ENCODE results near the gene HCK.

DNA sequence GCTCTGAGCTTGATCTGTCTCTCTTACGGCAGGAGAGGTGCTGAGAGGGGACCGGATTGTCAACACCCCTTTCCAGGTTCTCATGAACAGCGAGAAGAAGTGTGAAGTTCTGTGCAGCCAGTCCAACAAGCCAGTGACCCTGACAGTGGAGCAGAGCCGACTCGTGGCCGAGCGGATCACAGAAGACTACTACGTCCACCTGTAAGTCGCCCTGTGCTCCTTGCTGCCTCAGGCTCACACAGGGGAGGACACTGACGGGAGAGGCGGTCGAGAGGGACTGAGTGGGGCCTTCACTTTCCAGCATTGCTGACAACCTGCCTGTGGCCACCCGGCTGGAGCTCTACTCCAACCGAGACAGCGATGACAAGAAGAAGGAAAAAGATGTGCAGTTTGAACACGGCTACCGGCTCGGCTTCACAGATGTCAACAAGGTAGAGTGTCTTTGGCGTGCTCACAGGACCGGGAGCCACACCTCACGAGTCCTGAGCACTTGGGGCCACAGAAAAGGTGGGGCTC, 89.5 kb downstream of the HCK start:
- TF ChIP-seq JUN (IDR thresholded peaks at IDR 0.05) (no peak), SMC3 (IDR thresholded peaks at IDR 0.05) (no peak), NR3C1 (IDR thresholded peaks at IDR 0.05) (no peak), HDAC2 (IDR thresholded peaks at IDR 0.05) (no peak), NFE2L2 (conservative IDR thresholded peaks at IDR 0.05; ENCODE audit: low read length) (no peak), EP300 (IDR thresholded peaks at IDR 0.05) (no peak), CEBPB (IDR thresholded peaks at IDR 0.05) (no peak), CBX8 (IDR thresholded peaks at IDR 0.05) (no peak), RAD21 (conservative IDR thresholded peaks at IDR 0.05 in 1 of 2, IDR thresholded peaks at IDR 0.05 in 1 of 2) (no peak), CHD2 (IDR thresholded peaks at IDR 0.05; ENCODE audit: low read length, partially characterized antibody) (no peak)
- TF ChIP-seq, protein P1, sequence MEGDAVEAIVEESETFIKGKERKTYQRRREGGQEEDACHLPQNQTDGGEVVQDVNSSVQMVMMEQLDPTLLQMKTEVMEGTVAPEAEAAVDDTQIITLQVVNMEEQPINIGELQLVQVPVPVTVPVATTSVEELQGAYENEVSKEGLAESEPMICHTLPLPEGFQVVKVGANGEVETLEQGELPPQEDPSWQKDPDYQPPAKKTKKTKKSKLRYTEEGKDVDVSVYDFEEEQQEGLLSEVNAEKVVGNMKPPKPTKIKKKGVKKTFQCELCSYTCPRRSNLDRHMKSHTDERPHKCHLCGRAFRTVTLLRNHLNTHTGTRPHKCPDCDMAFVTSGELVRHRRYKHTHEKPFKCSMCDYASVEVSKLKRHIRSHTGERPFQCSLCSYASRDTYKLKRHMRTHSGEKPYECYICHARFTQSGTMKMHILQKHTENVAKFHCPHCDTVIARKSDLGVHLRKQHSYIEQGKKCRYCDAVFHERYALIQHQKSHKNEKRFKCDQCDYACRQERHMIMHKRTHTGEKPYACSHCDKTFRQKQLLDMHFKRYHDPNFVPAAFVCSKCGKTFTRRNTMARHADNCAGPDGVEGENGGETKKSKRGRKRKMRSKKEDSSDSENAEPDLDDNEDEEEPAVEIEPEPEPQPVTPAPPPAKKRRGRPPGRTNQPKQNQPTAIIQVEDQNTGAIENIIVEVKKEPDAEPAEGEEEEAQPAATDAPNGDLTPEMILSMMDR (IDR thresholded peaks at IDR 0.05) = no peak
- TF ChIP-seq, protein P2, sequence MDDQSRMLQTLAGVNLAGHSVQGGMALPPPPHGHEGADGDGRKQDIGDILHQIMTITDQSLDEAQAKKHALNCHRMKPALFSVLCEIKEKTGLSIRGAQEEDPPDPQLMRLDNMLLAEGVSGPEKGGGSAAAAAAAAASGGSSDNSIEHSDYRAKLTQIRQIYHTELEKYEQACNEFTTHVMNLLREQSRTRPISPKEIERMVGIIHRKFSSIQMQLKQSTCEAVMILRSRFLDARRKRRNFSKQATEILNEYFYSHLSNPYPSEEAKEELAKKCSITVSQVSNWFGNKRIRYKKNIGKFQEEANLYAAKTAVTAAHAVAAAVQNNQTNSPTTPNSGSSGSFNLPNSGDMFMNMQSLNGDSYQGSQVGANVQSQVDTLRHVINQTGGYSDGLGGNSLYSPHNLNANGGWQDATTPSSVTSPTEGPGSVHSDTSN (IDR thresholded peaks at IDR 0.05) = no peak
- TF ChIP-seq, protein P3, sequence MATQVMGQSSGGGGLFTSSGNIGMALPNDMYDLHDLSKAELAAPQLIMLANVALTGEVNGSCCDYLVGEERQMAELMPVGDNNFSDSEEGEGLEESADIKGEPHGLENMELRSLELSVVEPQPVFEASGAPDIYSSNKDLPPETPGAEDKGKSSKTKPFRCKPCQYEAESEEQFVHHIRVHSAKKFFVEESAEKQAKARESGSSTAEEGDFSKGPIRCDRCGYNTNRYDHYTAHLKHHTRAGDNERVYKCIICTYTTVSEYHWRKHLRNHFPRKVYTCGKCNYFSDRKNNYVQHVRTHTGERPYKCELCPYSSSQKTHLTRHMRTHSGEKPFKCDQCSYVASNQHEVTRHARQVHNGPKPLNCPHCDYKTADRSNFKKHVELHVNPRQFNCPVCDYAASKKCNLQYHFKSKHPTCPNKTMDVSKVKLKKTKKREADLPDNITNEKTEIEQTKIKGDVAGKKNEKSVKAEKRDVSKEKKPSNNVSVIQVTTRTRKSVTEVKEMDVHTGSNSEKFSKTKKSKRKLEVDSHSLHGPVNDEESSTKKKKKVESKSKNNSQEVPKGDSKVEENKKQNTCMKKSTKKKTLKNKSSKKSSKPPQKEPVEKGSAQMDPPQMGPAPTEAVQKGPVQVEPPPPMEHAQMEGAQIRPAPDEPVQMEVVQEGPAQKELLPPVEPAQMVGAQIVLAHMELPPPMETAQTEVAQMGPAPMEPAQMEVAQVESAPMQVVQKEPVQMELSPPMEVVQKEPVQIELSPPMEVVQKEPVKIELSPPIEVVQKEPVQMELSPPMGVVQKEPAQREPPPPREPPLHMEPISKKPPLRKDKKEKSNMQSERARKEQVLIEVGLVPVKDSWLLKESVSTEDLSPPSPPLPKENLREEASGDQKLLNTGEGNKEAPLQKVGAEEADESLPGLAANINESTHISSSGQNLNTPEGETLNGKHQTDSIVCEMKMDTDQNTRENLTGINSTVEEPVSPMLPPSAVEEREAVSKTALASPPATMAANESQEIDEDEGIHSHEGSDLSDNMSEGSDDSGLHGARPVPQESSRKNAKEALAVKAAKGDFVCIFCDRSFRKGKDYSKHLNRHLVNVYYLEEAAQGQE (IDR thresholded peaks at IDR 0.05) = no peak
